Eye (tissue), 1 donor: Measurements from ENCODE around the gene MANSC1.
"Not testable (repeated sequence)": the region's sequence is repeated elsewhere in the genome, so short reads cannot be mapped to it uniquely, and the experiment has no call there.

Experiments
- DNase-seq: peaks from one replicate; pipeline ENCODE4 v3.0.0-alpha.2; 2015

MANSC1 gene

DNA sequence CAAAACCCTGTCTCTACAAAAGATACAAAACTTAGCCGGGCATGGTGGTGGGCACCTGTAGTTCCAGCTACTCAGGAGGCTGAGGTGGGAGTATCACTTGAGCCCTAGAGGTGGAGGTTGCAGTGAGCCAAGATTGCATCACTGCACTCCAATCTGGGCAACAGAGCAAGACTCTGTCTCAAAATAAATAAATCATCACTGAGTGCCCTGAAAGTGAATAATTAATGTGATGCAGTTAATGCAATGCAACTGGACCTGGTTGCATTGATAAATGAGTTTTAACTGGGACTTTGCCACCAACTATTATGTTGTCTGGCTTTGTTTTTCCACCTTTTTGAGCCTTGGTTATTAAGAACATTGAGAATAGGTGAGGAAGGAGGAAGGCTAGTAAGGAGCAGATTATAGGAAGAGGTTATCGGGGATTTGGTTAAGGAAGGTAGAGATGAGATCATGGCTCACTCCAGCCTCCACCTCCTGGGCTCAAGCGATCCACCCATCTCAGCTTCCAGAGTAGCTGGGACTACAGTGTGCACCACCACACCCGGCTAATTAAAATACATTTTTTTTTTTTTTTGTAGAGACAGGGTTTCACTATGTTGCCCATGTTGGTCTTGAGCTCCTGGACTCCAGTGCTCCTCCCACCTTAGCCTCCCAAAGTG, 14.9 kb upstream of the MANSC1 start:
- no peak for DNase-seq

DNA sequence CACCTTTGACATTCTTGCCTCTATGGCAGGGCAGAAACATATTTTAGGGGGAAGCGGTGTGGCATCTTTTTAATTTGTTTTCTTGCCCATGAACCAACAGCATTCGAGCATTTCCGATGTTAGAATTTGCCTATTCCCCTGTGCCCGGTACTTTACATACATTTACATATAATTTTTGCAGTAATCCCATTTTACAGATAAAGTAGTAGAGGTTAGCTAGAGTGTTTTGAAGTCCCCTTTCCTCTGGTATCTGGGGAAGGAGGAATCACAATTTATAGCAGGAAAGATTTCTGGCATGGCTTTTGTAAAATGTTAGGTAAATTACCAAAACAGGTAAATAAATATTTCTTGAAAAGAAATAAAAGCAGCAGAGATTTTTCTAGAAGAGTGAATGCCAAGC, 8.5 kb upstream of the MANSC1 start:
- DNase-seq = no peak

DNA sequence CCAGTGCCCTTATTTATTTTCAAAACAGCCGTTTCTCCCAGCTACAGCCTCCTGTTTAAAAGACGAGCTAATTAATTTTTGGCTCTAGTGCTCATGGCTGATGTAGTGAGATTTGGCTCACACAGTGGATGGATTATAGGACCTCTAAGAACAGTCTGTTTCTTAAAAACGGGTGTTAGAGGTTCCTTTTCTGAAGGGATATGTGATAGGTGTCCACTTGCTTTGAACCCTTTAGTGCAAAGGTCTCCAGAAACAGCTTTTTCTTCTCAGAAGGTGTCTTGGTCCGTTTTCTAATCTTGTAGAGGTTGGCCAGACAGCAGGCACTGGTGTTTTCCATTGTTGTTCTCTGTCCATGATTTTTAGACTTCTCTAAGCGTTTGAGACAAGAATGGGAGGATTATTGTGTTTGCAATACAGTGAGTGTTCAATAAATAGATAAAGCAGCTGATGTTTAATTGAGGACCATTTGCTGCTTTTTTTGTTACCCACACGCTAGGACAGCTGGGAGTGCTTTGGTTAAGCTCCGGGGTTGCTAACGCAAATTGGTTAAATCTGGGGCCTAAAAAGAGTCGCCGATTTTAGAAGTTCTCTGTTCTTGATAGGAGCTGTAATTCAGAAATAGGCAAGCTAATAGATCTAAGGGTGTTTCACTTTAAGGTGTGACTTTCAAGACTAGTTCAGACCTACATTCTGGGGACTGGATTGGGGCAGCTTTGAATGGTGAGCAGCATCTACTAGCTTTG, 7.8 kb upstream of the MANSC1 start:
- no peak for DNase-seq

DNA sequence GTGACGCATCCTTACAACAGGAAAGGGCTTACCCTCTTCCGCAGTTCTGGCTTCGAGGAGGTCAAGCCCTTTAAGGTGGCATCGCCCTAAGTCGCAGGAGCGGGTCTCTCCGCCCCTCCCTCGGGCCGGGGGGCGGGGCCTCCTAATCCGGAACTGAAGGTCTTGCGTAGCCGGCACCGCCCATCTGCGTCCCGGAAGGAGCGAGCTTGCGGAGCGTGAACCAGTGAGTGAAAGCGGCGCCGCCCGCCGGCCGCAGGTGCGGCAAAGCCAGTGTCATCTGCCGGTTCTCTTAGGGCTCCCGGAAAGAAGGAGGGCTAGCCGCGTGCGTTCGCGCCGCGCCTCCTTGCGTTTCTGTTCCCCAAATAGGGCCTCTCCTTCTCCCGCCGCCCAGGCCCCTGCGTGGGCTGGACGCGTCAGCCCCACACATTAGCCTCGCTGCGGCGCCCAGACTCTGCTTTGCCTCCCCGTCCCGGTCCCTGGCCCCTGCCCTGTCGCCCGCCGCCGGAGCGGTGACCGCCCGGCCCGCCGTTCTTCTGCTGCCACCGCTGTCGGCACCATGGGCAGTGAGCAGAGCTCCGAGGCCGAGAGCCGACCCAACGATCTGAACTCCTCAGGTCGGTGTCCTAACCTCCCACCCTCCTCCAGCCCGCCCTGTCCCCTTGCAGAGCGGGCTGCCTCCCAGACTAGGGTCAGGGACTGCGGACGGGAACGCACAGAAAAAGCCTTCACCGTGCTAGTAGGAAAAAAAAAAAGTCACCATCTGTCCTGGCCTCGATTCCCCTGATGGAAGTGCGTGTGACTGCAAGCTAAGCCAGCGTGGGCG, 7.1 kb upstream of the MANSC1 start, which contains the start of gene BORCS5:
BORCS5 (plus strand) TSS at position 183 of the 823 bp plus-strand sequence; CDS start at position 557, 374 bp downstream.
- DNase-seq = peak; percentile 98

DNA sequence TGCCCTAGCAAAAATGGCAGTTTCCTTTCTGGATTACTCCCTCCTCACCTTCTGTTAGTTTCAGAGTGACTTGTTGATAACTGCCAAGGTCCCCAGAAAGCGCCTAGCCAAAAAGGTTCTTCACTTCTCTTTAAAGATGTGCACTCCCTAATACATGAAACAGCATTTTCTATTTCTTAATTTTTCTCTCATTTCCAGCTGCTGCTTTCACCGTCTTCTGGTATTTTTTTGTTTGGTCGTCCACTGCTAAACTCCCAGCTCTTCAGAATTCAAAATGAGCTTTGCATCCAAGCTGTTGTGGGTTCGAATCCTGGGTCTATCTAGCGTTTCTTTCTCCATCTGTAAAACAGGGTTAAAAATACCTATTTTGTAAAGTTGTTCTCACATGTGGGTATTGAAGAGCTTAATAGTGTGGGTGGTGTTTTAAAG, 6.4 kb upstream of the MANSC1 start:
- no peak for DNase-seq

DNA sequence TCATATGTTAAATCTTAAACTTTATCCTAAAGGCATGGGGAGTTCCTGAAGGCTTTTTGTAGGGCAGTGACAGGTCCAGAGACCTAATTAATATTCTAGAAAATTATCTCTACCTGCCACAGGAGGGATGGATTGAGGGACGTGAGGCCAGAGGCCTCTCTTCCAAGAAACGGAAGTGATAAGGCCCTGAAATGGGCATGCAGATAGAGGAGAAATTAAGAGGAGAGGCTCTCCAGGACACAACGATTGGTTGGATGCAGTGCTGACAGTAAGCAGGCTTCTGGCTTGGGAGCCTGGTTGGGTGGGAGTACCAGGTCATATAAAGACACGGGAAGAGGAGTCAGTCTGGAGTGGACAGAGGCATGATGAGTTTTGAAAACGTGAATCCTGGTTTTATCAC, 3.8 kb upstream of the MANSC1 start:
- no peak for DNase-seq

DNA sequence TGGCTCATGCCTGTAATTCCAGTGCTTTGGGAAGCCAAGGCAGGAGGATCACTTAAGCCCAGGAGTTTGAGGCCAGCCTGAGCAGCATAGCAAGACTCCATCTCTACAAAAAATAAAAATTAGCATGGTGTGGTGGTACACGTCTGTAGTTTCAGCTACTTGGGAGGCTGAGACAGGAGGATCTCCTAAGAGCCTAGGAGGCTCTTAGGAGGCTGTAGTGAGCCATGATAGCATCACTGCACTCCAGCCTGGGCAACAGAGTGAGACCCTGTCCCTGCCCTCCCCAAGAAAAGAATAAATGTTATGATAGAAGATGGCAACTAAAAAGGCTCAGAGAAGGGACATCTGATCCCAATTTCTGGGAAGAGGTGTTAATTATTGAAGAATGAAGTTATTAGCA, 3.2 kb upstream of the MANSC1 start:
- DNase-seq = no peak

DNA sequence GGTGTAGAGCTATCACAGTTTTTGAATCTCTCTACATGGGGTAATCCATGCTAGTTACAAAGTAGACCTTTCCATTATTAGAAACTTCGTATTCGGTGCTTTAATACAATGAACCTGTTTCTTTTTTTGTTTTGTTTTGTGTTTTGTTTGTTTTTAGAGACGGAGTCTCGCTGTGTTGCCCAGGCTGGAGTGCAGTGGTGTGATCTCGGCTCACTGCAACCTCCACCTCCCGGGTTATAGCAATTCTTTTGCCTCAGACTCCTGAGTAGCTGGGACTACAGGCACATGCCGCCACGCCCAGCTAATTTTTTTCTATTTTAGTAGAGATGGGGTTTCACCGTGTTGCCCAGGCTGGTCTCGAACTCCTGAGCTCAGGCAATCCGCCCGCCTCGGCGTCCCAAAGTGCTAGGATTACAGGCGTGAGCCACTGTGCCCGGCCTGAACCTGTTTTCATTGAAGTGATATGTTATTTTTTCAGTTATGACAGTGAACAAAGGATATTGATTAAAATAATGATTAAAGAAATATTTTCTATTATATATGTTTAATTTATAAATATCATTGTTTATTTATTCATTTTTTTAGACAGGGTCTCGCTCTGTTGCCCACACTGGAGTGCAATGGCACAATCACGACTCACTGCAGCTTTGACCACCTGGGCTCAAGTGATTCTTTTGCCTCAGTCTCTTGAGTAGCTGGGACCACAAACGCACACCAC, 1.6 kb upstream of the MANSC1 start:
- DNase-seq = not testable (repeated sequence)

DNA sequence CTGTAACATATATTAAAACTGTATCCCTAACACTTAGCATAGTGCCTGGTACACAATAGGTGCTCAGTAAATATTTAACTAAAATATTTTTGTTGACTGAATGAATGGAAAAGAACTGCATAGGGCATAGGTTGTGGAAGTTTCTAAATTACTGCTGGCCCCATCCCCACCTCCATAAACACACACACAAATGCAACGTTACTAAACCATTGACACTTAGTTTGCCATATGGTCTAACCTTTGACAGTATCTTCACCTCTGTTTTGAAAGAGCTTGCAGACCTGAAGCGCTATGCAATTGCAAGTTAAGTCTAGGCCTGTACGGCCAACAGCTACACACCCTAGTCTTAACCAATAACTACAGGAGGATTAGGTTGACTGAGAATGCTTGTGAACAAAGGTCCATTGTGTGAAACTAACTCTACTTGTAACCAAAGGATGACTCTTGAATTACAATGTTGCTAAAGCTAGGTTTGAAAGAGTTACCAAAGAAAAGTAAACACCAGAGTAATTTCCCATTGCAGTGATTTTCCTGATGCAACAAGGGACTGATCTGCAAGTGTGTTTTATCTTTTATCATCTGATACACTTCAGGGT, 924 bp upstream of the MANSC1 start:
- DNase-seq = peak; percentile 9

DNA sequence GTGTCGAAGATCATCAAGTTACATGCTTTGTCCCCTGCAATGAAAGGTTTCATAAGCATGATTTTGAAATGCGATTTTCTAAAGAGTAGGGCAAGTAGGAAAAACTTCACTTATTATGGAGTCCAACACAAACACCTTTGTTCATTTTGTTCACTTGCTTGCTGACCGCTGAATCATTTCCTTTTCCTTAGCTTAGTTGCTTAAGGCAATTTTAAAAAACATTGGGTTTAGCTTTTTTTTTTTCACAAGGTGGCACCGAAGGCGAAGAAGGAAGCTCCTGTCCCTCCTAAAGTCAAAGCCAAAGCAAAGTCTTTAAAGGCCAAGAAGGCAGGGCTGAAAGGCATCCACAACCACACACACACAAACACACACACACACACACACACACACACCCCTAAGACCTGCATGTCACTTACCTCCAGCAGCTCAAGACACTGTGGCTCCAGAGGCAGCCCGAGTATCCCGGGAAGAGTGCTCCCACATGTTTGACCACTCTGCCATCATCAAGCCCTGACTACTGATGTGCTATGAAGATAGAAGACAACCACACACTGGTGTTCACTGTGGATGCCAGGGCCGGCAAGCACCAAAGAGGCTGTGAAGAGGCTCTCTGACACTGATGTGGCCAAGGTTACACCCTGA, 11.4 kb downstream of the MANSC1 start:
- no peak for DNase-seq

DNA sequence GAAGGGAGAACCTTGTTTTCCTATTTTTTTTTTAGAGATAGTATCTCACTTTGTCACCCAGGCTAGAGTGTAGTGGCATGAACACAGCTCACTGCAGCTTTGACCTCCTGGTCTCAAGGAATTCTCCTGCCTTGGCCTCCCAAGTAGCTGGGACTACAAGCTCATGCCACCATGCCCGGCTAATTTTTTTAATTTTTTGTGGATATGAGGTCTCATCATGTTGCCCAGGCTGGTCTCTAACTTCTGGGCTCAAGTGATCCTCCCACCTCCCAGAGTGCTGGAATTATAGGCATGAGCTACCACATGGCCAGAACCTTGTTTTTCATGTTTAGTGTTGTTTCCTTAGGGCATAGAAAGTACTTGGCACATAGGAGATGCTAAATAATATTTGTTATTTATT, 13.5 kb downstream of the MANSC1 start:
- no peak for DNase-seq

DNA sequence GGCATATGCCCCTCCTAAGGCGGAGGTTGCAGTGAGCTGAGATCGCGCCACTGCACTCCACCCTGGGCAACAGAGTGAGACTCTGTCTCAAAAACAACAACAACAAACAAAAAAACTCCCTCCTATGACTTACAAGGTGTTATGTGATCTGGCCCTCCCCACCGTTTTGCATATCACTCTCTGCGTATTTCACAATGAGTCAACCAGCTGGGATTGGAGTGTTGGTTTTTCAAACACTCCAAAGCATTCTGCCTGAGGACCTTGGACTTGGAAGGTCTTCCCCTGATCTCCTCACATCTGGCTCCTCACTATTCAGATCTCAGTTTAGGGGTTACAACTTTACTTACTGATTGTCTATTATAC, 14.0 kb downstream of the MANSC1 start:
- DNase-seq = no peak

DNA sequence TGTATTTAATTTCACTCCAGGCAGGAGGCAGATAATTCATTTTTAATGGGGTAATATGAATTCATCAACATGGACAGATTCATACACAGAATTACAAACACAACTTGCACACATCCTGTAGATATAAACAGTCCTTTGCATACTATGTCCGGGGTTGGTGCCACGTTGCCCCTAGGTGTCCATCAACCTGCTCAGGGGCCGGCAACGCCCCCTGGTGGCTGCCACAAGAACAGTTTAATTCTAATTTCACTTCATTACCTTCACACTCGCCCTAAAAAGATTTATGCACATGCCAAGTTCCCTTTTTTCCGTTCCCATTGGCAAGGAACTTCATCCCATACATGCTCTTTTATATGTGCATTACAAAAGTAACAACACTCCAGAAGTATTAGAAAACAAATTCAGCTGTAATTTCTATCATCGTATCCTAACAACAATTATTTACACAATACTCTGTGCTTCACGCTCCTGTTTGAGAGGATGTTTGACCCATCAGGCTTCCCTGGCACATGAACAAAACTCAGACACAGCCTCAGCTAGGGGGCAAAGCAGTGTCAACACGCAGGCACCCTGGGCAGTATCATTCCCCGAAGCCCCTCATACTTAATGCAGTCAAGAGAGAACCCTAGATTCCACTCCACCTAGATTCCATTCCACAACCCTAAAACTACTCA, 15.5 kb downstream of the MANSC1 start:
- peak; percentile 44 for DNase-seq

DNA sequence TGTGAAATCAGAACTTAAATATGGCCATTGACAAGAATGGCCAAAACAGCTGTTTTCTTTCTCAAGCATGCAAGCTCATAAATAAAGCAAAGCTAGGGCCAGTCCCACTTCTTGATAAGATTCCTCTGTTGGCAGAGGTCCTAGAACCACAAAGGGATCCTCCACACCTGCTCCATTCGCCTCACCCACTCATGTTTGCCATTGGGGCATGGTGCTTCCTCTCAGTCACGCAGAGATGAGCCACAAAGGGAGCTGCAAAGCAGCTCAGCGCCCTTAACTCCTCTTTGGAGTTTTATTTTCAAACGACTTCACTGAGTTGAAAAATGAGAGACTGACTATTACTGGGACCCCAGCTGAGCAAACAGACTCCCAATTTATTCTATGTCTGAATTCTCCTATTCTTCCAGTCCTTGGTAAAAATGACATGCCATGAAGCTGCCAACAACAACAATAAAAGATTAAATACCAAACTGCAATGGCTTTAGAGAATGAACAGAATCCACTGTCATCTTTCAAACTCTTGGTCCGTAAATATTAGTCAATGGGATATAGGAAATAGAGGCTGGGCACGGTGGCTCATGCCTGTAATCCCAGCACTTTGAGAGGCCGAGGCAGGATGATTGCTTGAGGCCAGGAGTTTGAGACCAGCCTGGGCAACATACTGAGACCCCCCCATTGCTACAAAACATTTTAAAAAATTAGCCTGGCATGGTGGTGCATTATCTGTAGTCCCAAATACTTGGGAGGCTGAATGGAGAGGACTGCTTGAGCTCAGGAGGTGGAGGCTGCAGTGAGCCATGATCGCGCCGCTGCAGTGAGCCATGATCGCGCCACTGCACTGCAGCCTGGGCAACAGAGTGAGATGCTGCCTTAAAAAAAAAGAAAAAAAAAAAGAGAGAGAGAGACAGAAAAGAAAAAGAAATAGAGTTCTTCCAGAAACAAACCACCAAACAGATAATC, 16.4 kb downstream of the MANSC1 start:
- DNase-seq = peak; percentile 29

DNA sequence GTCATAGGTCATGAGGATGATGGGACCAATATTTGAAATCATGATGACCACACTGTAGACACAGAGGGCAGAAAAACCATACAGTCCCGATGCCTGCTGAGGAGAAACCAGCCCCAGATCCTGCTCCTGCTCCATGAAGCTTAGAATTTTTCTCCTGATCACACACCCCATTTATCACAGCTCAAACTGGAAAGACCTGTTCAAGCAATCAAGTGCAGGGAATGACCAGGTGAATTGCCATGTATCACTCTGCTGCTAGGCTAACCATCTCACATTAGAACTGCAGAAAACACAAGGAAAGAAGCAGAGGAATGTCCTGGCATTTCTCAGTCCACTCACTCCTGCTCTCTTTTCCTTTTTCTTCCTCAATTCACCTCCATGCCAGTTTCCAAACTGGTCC, 18.1 kb downstream of the MANSC1 start:
- DNase-seq = peak; percentile 24

DNA sequence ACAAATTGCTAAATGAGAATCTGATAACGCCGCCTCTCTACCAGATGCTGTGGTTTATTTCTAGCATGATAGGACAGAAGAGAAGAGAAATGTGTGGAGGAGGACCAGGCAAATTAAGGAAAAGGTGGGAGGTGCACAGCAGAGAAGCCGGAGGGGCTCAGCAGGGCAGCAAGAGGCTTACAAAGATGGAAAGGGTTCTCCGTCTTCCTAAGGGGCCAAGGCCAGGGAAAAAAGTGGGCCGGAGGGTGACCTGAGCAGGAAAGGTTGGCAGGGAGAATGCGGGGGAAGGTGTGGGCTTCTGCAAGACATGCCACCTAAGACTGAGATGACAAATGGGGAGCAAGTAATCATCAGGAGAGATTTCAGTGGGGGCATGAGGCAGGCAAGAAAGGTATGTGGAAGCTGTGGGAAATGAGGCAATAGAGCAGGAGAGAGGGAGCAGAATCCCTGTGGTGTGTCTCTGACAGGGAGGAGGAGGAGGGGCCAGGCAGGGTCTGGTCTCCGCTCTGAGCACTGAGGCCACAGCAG, 18.7 kb downstream of the MANSC1 start:
- DNase-seq = peak; percentile 24

DNA sequence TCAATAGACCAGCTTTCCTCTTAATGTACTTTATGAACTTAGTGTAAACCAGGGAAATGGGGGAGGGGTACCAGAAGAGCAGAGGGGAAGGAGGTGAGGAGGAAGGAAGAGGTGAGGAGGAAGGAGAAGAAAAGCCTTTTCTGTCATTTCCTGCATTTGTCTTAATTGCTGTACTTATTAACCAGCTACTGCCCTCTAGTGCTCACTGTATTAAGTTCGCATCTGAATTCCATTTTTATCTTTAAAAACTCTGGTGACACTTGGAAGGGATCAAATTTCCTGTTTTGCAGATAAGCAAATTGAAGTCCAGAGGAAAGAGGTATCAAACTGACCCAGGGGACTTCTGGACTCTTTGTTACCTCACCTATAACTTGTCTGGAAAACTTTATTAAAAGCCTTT, 22.2 kb downstream of the MANSC1 start:
- DNase-seq = peak; percentile 81

DNA sequence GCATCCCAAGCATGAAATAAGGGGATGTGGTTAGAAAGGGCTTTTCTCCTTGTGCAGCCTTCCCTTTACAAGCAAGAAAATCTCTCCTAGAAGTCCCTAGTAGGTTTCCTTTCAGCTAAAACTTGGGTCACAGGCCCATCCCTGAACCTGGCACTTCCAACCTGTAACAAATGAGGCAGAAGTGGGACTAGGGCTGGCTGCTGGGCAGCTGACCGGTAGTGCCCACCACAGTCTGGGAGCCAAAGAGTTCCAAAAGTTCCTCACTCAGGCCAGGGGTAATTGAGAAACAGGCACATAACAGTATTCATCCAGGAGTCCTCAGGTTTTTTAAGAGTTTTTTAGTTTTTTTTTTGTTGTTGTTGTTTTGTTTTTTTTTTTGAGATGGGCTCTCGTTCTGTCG, 23.8 kb downstream of the MANSC1 start:
- no peak for DNase-seq

DNA sequence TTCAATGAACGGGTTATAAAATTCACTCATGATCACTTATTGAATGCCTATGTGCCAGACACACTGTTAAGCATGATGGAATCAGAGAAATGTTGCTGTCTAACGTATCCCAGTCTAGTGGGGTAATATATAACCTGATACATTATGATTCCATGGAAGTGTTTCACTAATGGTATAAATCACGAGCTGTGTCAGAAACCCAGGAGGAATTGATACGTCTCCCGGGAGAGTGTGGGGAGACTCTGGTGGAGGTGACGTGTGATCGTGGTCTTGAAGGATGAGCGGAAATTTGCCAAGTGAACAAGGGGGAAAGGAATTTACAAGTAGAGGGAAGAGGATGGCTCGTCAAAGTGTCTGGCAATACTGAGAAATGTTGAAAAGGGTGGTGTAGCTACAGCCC, 26.5 kb downstream of the MANSC1 start:
- DNase-seq = no peak

DNA sequence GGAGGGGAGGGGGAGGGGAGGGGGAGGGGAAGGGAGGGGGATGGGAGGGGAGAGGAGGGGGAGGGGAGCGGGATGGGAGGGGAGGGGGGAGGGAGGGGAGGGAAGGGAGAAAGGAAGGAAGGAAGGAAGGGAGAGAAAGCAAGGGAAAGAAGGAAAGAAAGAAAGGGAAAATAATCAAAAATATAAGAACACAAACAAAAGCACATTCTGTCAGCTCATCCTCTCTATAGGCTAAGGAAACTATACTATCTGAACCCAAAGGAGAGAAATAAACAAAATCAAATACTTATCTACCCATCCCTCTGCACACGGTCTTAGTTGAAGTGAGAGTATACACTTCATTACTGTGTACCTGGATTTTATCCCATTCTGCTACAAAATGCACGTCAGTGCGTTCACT, 26.9 kb downstream of the MANSC1 start:
- DNase-seq = no peak
